Pancreas (tissue), 10 donors: ENCODE results near the gene CCDC124. TPM values are rescaled to one million over a fixed set of nuclear protein-coding genes. Genes with fewer than 3 reads are reported as not detected.

ENCODE experiments used
- ATAC-seq, 4 donors: fragments of 200-7000 bp; cut with Tn5 transposase; one replicate each; pipeline versions ENCODE4 v1.8.0 to v1.9.1; 2020; ENCODE audit warnings: mild to moderate bottlenecking in 4 of 4, moderate library complexity in 4 of 4
- DNase-seq, 6 donors: peaks; one replicate each; pipeline ENCODE4 v3.0.0-alpha.2; 2020
- FAIRE-seq: peaks from 2 replicates; lab custom pipeline; 2012; peaks lifted over from hg19 to GRCh38; lab: Jason Lieb, UNC
- H3K27ac ChIP-seq, 4 donors: fragments of 200-600 bp; sonication (generic); 1 replicate in 3 of 4; 2 replicates in 1 of 4; pipeline versions ENCODE4 v1.5.0 to v1.8.0; 2020
- H3K27me3 ChIP-seq, 4 donors: fragments of 200-600 bp; one replicate each; pipeline ENCODE4 v1.8.0; 2021
- H3K36me3 ChIP-seq, 3 donors: fragments of 200-600 bp; sonication (generic) in 1 of 3; one replicate each; pipeline versions ENCODE4 v1.5.0 to v1.8.0; 2020 to 2021
- H3K4me1 ChIP-seq, 3 donors: fragments of 200-600 bp; one replicate each; pipeline ENCODE4 v1.8.0; 2021
- H3K4me3 ChIP-seq, 4 donors: fragments of 200-600 bp; sonication (generic) in 2 of 4; one replicate each; pipeline versions ENCODE4 v1.5.0 to v1.8.0; 2020 to 2021
- H3K9me3 ChIP-seq, 4 donors: fragments of 200-600 bp; one replicate each; pipeline ENCODE4 v1.8.0; 2021
- WGBS, 2 donors: extraction: QIAGEN DNeasy Blood & Tissue Kit; methylation state at CpG; one replicate each; pipeline ENCODE4 v1.1.7; 2013; 5-methylcytosine and 5-hydroxymethylcytosine counted together
- intact Hi-C, 3 donors: fragments of 100-400 bp; cut with DNase I; formaldehyde crosslinking; loops; one replicate each; pipeline versions ENCODE4 v1.11.1 to v1.14.2; 2022
- polyA plus RNA-seq, 2 donors: library from polyadenylated mRNA; stranded (reverse); fragments of 200-250 nt; gene quantifications; one replicate each; pipeline ENCODE4 v1.2.3, GENCODE V29; 2013
- total RNA-seq, 6 donors: library from RNA; stranded (reverse); fragmentation: NEBNext Ultra II Directional in 4 of 6; extraction: Animal tissue kit (Norgen Biotek cat#: 25700) in 4 of 6; gene quantifications; one replicate each; pipeline versions ENCODE4 v1.2.1 to v1.2.4, GENCODE V29; 2021 to 2023
- TF ChIP-seq, protein P1 (sequence below), 4 donors: fragments of 200-600 bp; sonication (generic) in 3 of 4; IDR thresholded peaks; one replicate each; pipeline versions ENCODE4 v1.5.0 to v1.8.0; 2021; ENCODE audit warnings: antibody characterized with exemption in 4 of 4
- donor health status: healthy with polysubstance abuse.
- donor health status: DM: no; HTN: no; CAD: no; lungs with moderate emphysema.
- donor health status: DM: no; HTN: no; CAD: no.
- donor health status: control.
- donor health status: control.
- donor health status: Bipolar disorder and iron deficiency.
- donor health status: DM: yes; HTN: yes; CAD: no.
- donor health status: DM: no; HTN: no; CAD: no.
- donor health status: DM: no; HTN: no; CAD: no.
- donor health status: DM: yes; HTN: yes; CAD: no.

CCDC124 gene
- total and polyA plus RNA-seq, 8 donors, result 15.0 to 71.8 (median 32.2) TPM

DNA sequence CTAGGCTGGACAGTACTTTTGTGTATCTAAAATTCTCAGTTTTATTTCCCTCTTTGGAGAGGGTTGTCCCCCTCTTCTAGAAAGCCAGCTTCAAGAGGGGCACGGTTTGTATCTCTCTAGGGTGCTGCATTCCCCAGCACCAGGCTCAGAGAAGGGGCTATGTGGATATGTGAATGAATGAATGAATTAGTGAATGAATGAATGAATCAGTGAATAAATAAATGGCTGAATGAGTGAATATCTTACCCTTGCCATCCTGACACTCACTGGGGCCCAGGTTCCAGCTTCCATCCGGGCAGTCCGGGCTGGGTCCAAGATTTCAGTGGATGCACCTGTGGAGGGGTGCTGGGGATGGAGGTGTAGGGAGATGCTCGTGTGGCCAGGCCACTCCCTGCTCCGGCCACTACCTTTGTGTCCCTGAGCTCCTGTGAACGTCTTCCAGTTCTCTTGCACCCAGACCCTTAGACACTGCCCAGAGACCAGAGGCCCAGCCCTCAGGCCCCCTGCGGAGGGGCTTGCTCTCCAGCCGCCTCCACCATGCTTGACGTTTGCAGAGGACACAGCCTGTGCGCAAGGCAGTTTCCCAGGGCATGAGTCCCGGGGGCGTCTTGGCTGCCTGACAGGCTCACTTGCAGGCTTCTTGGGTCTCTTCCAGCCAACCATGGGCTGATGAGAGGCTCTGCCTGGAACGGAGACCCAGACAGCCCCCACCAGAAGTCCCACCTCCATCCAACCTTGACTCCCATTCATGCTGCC is 31.3 kb downstream of the CCDC124 start:
- TF ChIP-seq, protein P1, sequence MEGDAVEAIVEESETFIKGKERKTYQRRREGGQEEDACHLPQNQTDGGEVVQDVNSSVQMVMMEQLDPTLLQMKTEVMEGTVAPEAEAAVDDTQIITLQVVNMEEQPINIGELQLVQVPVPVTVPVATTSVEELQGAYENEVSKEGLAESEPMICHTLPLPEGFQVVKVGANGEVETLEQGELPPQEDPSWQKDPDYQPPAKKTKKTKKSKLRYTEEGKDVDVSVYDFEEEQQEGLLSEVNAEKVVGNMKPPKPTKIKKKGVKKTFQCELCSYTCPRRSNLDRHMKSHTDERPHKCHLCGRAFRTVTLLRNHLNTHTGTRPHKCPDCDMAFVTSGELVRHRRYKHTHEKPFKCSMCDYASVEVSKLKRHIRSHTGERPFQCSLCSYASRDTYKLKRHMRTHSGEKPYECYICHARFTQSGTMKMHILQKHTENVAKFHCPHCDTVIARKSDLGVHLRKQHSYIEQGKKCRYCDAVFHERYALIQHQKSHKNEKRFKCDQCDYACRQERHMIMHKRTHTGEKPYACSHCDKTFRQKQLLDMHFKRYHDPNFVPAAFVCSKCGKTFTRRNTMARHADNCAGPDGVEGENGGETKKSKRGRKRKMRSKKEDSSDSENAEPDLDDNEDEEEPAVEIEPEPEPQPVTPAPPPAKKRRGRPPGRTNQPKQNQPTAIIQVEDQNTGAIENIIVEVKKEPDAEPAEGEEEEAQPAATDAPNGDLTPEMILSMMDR (IDR thresholded peaks at IDR 0.05), result no peak
- intact Hi-C loops, result no loop called here
- FAIRE-seq, result no peak
- no peak for ATAC-seq
- Histone ChIP-seq H3K4me3 (no peak overlapping the region), H3K36me3 (no peaks in the 10 kb centered on the region), H3K4me1 (no peaks in the 10 kb centered on the region), H3K27me3 (peaks cover 0 to 5% (median 2%) of the 10 kb centered on the region in 4 donors), H3K9me3 (no peaks in the 10 kb centered on the region), H3K27ac (no peak overlapping the region)
- WGBS, 2 donors, result 41 to 59% methylated on average over 13 of the region's 13 CpGs
- DNase-seq, result no peak

- no peak for FAIRE-seq
- intact Hi-C loops, result no loop called here
These were observed 32.7 kb downstream of the CCDC124 start for GRCh38 chr19:17965370-17966128.

DNA sequence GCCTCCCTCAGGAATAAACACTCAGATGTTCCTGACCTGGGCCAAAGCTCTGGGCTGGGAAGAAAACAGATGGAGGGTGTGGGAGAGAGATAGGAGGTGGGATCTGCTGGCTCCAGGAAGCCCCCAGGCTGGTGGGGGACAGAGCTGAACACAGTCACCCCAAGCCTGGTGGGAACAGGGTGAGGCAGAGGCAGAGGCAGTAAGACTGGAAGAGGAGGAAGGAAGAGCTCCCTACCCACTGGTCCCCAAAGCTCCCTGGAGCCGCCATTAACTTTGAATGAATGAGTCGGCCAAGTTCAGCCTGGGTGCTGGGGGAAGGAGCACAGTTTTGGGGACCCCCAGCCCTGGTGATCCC is 33.3 kb downstream of the CCDC124 start:
- H3K27me3 ChIP-seq, result peaks cover 0 to 5% (median 2%) of the 10 kb centered on the region in 4 donors
- 64 to 73% methylated on average over 2 of the region's 2 CpGs for WGBS, 2 donors

More at GRCh38 chr19:17965370-17966128, 32.7 kb downstream of the CCDC124 start:
- no peaks in the 10 kb centered on the region for H3K9me3 ChIP-seq
- DNase-seq (no peak), ATAC-seq (no peak)
- 57 to 59% methylated on average over 11 of the region's 11 CpGs for WGBS, 2 donors
- no peaks in the 10 kb centered on the region for H3K4me1 ChIP-seq
- TF ChIP-seq, protein P1 (IDR thresholded peaks at IDR 0.05), result no peak
- peaks cover 0 to 5% (median 2%) of the 10 kb centered on the region in 4 donors for H3K27me3 ChIP-seq
- no peaks in the 10 kb centered on the region for H3K36me3 ChIP-seq
- H3K27ac ChIP-seq, result no peak overlapping the region
- no peak overlapping the region for H3K4me3 ChIP-seq

GRCh38 chr19:17966550-17967256 is 33.9 kb downstream of the CCDC124 start, which contains the start of gene KCNN1:
KCNN1 (plus strand) TSS chr19:17967107; CDS start chr19:17973889, 6,782 bp downstream.
- Histone ChIP-seq H3K27me3 (peaks cover 0 to 5% (median 2%) of the 10 kb centered on the region in 4 donors), H3K4me3 (no peak within 1 kb of the TSS), H3K36me3 (no peaks in the 10 kb centered on the region), H3K4me1 (no peaks in the 10 kb centered on the region), H3K27ac (no peak within 1 kb of the TSS), H3K9me3 (no peaks in the 10 kb centered on the region)
- WGBS, 2 donors, result 7 to 11% methylated on average over 21 to 59 of the region's 59 CpGs
- TF ChIP-seq, protein P1 (IDR thresholded peaks at IDR 0.05), result no peak
- no peak for DNase-seq
- intact Hi-C loops, result no loop called here
- ATAC-seq, result peak in 2 of 4 donors; percentile 36 to 57
- no peak for FAIRE-seq

More for the DNA sequence above, 33.3 kb downstream of the CCDC124 start:
- ATAC-seq, result no peak
- H3K4me1 ChIP-seq, result no peaks in the 10 kb centered on the region
- DNase-seq, result no peak
- intact Hi-C loops, result no loop called here
- H3K36me3 ChIP-seq, result no peaks in the 10 kb centered on the region
- H3K9me3 ChIP-seq, result no peaks in the 10 kb centered on the region
- no peak for FAIRE-seq
- H3K27ac ChIP-seq, result no peak overlapping the region
- H3K4me3 ChIP-seq, result no peak overlapping the region
- TF ChIP-seq, protein P1 (IDR thresholded peaks at IDR 0.05), result no peak
